ENCODE data around the gene DNM3. TPM values are rescaled to one million over a fixed set of nuclear protein-coding genes. Genes with fewer than 3 reads are reported as not detected.

The DNM3 gene
- total and polyA plus RNA-seq, 2 of the 8 experiments (the other 6 are each of a cell fraction or from before 2014, with no cell fraction given): 2.0 to 8.5 TPM

DNA sequence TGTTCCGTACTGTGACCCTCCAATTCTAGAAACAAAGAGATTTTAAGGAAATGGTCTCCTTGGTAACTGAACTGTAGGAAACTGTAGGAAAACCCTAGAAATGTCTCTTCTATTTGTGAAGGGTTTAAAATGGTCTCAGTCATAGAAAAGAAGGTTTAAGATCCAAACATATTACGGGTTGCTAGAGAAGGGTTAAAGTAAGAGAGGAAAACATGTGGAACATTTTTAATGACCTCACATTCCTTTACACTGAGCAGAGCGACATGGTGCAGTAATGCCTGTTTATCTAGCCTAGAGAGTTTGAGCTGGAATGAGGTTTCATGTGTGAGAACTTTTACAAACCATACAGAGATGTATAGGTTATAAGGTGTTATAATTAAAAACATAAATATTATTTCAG is 542.2 kb downstream of the DNM3 start:
- Histone ChIP-seq H3K56ac (replicated peaks; ENCODE audit: insufficient read length, low read depth, low read length) (no peak overlapping the region), H4K20me1 (replicated peaks in 1 of 2; ENCODE audit: control insufficient read depth in 1 of 2, insufficient read depth in 2 of 2, low read length in 2 of 2) (no peaks in the 10 kb centered on the region), H3K27me3 (replicated peaks in 1 of 4; ENCODE audit: control insufficient read depth in 3 of 4, extremely low read depth in 1 of 4, insufficient read depth in 3 of 4, low read length in 3 of 4) (peaks cover 0 to 1% (median 0%) of the 10 kb centered on the region in 4 experiments; a peak in 1 of 7 replicates), H3K4me3 (ENCODE audit: extremely low read depth in 1 of 4, insufficient read depth in 2 of 4, low read depth in 3 of 4, low read length in 4 of 4) (no peak overlapping the region), H3K9me3 (ENCODE audit: insufficient read depth in 2 of 2, low read depth in 1 of 2, low read length in 1 of 2) (no peaks in the 10 kb centered on the region), H3K79me2 (ENCODE audit: control insufficient read depth in 1 of 2, insufficient read depth in 2 of 2, low read length in 2 of 2) (no peaks in the 10 kb centered on the region), H3K23ac (ENCODE audit: insufficient read length) (no peak overlapping the region), H3K18ac (ENCODE audit: extremely low read depth, low read length) (no peak overlapping the region), H3K14ac (ENCODE audit: insufficient read length) (no peak overlapping the region), H3K27ac (ENCODE audit: low read depth, low read length) (no peak overlapping the region), H4K91ac (replicated peaks; ENCODE audit: insufficient read length, low read length) (no peak overlapping the region), H4K5ac (ENCODE audit: insufficient read length, low read depth, low read length) (no peak overlapping the region), H2BK20ac (ENCODE audit: low read length) (no peak overlapping the region), H2AFZ (ENCODE audit: low read length) (no peak overlapping the region), H3K23me2 (ENCODE audit: low read depth, low read length) (no peaks in the 10 kb centered on the region), H2BK12ac (ENCODE audit: low read depth, low read length) (no peak overlapping the region), H3K4me1 (replicated peaks in 1 of 4; ENCODE audit: control insufficient read depth in 3 of 4, insufficient read depth in 4 of 4, low read length in 3 of 4) (peaks cover 0 to 7% (median 3%) of the 10 kb centered on the region in 4 experiments; a peak in 5 of 7 replicates), H4K8ac (ENCODE audit: extremely low read depth, insufficient read depth, low read length) (no peak overlapping the region), H3K79me1 (ENCODE audit: low read depth, low read length) (no peaks in the 10 kb centered on the region), H2BK5ac (ENCODE audit: low read depth, low read length) (no peak overlapping the region), H2BK120ac (replicated peaks; ENCODE audit: low read depth, low read length) (no peak overlapping the region), H3K4me2 (ENCODE audit: insufficient read depth in 1 of 2, low read depth in 2 of 2, low read length in 2 of 2) (no peak overlapping the region), H3K4ac (replicated peaks; ENCODE audit: insufficient read length, low read depth, low read length) (no peak overlapping the region), H3K36me3 (ENCODE audit: control insufficient read depth in 2 of 4, insufficient read depth in 4 of 4, low read length in 3 of 4) (no peaks in the 10 kb centered on the region), H2AK5ac (ENCODE audit: low read depth, low read length) (no peak overlapping the region), H3K9ac (replicated peaks in 1 of 4; ENCODE audit: extremely low read depth in 1 of 4, low read depth in 3 of 4, low read length in 3 of 4) (no peak overlapping the region), H2BK15ac (ENCODE audit: low read length) (no peak overlapping the region)
- DNase-seq (ENCODE audit: low read depth in 1 of 2, low spot score in 2 of 2) (no peak), FAIRE-seq (no peak)
- POLR2A ChIA-PET (ENCODE audit: partially characterized antibody): no interaction called here
- 74% methylated on average over 3 of the region's 3 CpGs; no CpG with 5 or more reads in 1 of the 2 experiments for WGBS, 2 experiments (ENCODE audit: extremely low coverage in 1 of 2, insufficient coverage in 1 of 2, insufficient read length in 1 of 2, insufficient replicate concordance in 2 of 2, low coverage in 1 of 2, low lambda C conversion rate in 2 of 2, missing lambda C conversion rate in 1 of 2)
- CTCF ChIA-PET (ENCODE audit: partially characterized antibody): interaction anchor here (1.6 to 2.0 kb wide), 2 partner anchors 16 to 18 kb away, joined by 4 to 7 read pairs; no protein-coding TSS in a partner anchor
- no peak for TF ChIP-seq TCF12 (IDR thresholded peaks at IDR 0.05; ENCODE audit: low read depth, low read length)
- TF ChIP-seq TAF7 (optimal IDR thresholded peaks at IDR 0.05; ENCODE audit: borderline replicate concordance, low read depth, low read length): no peak
- no peak for TF ChIP-seq CTCF (IDR thresholded peaks at IDR 0.05; ENCODE audit: control extremely low read depth in 1 of 3, insufficient read depth in 1 of 3, low read depth in 1 of 3, low read length in 3 of 3)
- TF ChIP-seq POU5F1 (IDR thresholded peaks at IDR 0.05; ENCODE audit: low read depth, low read length): no peak
- no peak for TF ChIP-seq ASH2L (IDR thresholded peaks at IDR 0.05; ENCODE audit: low read length)
- TF ChIP-seq FOSL1 (IDR thresholded peaks at IDR 0.05; ENCODE audit: insufficient read depth, low read depth, low read length): no peak
- TF ChIP-seq SAP30 (IDR thresholded peaks at IDR 0.05; ENCODE audit: insufficient read depth, insufficient replicate concordance, low read length): no peak
- no peak for TF ChIP-seq CBX8 (IDR thresholded peaks at IDR 0.05; ENCODE audit: borderline replicate concordance, low read depth, low read length)
- TF ChIP-seq, protein P1, sequence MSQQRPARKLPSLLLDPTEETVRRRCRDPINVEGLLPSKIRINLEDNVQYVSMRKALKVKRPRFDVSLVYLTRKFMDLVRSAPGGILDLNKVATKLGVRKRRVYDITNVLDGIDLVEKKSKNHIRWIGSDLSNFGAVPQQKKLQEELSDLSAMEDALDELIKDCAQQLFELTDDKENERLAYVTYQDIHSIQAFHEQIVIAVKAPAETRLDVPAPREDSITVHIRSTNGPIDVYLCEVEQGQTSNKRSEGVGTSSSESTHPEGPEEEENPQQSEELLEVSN (IDR thresholded peaks at IDR 0.05): no peak
- no peak for TF ChIP-seq SP1 (IDR thresholded peaks at IDR 0.05; ENCODE audit: low read depth, low read length)
- TF ChIP-seq RBBP5 (IDR thresholded peaks at IDR 0.05; ENCODE audit: borderline replicate concordance, low read depth, low read length): no peak

Data from H1 (cell line).